HG02623 (cell line): ENCODE results near the gene MYO3B.
"Not testable (repeated sequence)": the region's sequence is repeated elsewhere in the genome, so short reads cannot be mapped to it uniquely, and the experiment has no call there.

ENCODE experiments used
- ATAC-seq: cut with Tn5 transposase; IDR thresholded peaks from one replicate; pipeline ENCODE4 v1.9.1; 2021; ENCODE audit warnings: moderate library complexity; ENCODE audit not compliant: unreplicated experiment

Gene MYO3B

GRCh38 chr2:170535552-170535951, 357.6 kb downstream of the MYO3B start:
- no peak for ATAC-seq

- no peak for ATAC-seq
Measured at GRCh38 chr2:170544817-170545216, 366.9 kb downstream of the MYO3B start.

GRCh38 chr2:170548304-170548703, 370.4 kb downstream of the MYO3B start:
- no peak for ATAC-seq

GRCh38 chr2:170550501-170550900, 372.6 kb downstream of the MYO3B start:
- ATAC-seq: no peak

DNA sequence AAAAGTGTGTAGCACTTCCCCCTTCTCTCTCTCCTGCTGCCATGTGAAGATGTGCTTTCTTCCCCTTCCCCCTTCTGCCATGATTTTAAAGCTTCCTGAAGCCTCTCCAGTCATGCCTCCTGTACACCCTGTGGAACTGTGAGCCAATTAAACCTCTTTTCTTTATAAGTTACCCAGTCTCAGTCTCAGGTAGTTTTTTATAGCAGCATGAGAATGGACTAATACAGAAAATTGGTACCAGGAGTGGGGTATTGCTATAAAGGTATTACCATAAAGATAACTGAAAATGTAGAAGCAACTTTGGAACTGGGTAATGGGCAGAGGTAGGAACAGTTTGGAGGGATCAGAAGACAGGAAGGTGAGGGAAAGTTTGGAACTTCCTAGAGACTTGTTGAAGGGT, 374.0 kb downstream of the MYO3B start:
- not testable (repeated sequence) for ATAC-seq

- no peak for ATAC-seq
Measured at GRCh38 chr2:170553748-170554147, 375.8 kb downstream of the MYO3B start.

DNA sequence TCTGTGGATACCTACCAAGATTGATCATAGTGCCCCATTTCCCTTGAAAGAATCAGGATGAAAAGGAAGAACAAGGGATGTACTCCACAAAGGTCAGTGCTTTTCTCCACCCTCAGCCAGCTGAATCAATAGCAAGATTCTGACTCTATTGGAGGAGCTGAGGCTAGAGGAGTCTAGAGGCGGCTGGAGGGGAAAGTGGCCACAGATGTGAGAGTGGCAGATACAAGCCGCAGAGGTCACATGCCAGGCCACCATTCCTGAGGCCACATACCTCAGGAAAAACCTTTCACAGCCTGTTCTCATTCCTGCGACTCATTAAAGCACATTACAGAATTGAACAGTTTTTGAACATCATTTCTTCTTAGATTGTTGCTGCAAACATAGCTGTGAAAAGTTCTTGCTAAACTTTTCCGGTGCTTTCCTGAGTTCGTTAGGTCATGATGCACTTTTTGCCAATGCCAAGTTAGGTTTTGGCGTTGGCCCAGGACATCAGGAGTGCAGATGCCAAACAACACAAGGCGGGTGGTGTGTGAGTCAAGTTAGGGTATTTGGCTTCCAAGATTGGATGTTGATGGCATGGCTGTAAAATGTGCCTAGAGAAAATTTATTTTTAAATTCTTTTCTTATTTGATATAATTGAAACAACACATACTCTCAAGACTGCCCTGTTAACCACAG, 376.5 kb downstream of the MYO3B start:
- no peak for ATAC-seq

GRCh38 chr2:170562928-170563327, 385.0 kb downstream of the MYO3B start:
- ATAC-seq: no peak

GRCh38 chr2:170563401-170563800, 385.5 kb downstream of the MYO3B start:
- no peak for ATAC-seq

- ATAC-seq: no peak
Measured at GRCh38 chr2:170566138-170566537, 388.2 kb downstream of the MYO3B start.

GRCh38 chr2:170567429-170567828, 389.5 kb downstream of the MYO3B start:
- ATAC-seq: no peak

DNA sequence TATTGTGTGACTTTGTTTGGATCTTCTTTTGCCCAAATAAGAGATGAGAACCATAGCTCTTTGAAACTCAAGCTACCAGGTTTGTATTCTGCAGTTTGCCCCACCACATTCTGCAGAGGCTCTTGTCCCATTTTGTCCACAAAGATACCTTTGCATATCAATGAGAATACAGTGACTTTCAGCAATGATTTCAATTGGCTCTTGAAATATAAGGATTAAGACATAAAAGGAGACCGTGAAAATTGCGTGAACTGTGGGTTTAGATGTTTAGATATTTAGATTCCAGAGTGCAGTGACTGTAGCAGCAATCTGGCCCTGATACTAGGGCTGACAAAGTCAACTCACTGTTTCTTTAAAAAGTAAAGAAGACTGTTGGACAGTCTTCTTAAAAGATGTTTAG, 390.6 kb downstream of the MYO3B start:
- ATAC-seq: no peak

GRCh38 chr2:170571612-170572011, 393.7 kb downstream of the MYO3B start:
- no peak for ATAC-seq

GRCh38 chr2:170573671-170574070, 395.7 kb downstream of the MYO3B start:
- ATAC-seq: no peak

- no peak for ATAC-seq
Measured at GRCh38 chr2:170576296-170576695, 398.3 kb downstream of the MYO3B start.

DNA sequence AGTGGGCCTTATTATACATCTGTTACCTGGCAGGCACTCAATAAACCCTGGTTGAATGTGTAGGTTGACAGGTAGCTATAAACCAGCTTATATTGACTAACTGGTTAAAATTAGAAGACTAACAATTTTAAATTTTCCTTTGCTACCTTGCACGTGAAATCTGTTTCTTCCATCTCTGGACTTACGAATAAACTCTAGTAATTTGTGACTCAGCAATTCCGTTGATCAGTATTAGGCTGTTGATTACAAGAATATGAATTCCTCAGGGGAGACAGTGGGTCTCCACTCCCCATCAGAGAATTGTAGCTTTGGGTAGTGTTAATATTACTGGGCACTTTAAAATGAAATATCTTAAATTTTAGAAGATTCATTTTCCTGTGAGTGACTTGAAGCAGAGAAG, 399.4 kb downstream of the MYO3B start:
- no peak for ATAC-seq

DNA sequence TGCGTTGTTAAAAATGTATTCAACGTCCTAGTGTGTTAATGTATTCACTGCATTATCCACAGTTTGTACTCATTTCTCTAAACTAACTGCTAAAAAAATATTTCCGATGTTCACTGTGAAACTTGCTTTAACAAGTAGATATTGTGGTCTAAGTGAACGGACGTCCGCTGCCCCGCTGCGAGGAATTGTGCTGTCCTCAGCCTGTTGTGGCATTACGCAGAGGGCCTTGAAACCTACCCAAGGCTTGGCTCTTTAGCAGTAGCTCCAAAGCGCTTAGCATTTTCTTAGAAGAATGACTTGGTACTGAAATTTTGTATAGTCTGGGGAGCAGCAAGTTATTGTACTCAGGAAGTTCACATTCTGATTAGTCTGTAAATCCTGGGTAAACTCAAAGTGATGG, 400.7 kb downstream of the MYO3B start:
- no peak for ATAC-seq

DNA sequence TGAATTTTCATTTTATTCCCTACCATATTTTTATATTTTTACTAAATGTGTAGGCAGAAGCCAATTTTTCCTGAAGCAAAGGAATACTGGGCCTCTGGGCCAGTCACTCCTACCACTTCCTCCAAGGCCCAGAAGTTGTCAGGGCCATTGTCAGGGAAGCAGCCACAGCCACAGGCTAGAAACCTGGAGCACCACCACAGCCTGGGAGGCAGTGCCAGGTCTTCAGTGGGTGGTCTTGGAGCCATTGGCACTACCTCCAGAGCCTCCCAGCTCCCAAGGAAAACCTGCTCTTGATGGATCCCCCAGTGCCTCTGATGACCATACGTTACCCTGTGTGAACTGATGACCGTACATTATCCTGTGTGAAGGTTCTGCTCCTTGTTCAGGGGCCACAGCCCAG, 401.6 kb downstream of the MYO3B start:
- ATAC-seq: no peak

GRCh38 chr2:170582313-170582712, 404.4 kb downstream of the MYO3B start:
- no peak for ATAC-seq

GRCh38 chr2:170582751-170583463, 405.0 kb downstream of the MYO3B start:
- no peak for ATAC-seq

GRCh38 chr2:170585067-170585466, 407.1 kb downstream of the MYO3B start:
- ATAC-seq: no peak

DNA sequence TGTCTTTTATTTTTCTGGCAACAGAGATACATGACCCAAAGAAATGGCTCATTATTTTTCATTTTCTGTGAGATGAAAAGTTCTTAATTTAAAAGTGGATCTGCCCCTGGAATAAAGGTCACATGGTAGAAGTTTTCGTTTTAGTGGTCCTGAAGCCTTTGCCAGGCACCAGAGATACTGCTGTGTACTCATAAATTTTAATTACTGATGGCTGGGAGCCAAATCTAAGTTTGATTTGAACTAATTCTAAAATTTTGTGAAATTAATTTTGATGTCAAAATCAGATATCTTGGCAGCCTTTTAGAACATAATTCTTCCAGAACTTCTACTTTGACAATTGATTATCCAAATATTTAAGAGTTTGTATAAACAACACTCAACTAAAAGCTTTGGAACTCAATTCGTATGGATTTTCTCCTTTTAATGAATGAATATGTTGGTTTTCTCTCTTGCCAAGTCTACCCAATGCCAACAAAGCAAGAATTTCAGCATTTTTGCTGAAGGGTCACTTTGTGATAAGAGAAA, 408.7 kb downstream of the MYO3B start:
- no peak for ATAC-seq
